Hypothalamus (tissue), 51 donors: ENCODE results near the gene FGFR3.

ENCODE experiments used
- DNase-seq, 51 donors: peaks; one replicate each; lab custom pipeline; 2025; lab: John Stamatoyannopoulos, UW

Gene FGFR3

GRCh38 chr4:1792832-1793495 is at the start of gene FGFR3:
FGFR3 (plus strand) TSS chr4:1793293; CDS start chr4:1793935, 642 bp downstream.
- DNase-seq = peak in 12 of 51 donors; percentile 29 to 66 (median 43)

DNA sequence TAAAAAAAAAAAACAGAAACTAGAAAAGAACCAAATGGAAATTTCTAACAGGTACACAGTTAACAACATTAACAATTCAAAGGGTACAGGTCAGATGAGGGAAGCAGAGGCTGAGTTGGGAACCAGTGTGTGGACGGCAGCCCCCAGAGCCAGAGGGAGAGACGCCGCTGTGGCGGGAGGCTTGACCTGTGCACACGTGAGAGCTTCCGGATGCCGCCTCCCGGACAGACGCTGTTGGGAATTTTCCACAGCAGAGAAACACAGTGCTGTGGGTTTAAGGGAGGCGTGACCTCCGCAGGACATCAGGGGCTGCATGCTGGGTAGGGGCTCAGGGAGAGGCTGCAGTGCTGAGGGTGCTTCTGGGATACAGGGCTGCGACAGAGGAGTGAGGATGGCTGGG is 49.5 kb upstream of the FGFR3 start:
- no peak for DNase-seq

GRCh38 chr4:1743975-1744374 is 49.1 kb upstream of the FGFR3 start:
- no peak for DNase-seq

- no peak for DNase-seq
These were observed 48.5 kb upstream of the FGFR3 start for GRCh38 chr4:1744552-1744951.

DNA sequence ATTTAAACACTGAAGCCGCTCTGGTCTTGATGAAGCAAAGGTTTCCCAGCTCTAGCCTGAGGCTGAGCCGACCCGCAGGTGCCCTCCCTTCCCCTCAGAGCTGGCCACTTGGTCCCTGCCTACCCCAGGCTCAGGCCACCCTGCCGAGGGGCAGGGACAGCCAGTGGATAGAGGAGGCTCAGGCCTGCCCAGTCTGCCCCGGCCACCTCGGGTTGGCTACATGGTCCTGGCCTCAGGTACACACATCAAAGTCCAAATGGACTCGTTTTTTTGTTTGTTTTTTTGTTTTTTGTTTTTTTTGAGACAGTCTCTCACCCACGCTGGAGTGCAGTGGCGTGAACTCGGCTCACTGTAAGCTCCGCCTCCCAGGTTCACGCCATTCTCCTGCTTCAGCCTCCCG is 47.9 kb upstream of the FGFR3 start:
- DNase-seq = no peak

DNA sequence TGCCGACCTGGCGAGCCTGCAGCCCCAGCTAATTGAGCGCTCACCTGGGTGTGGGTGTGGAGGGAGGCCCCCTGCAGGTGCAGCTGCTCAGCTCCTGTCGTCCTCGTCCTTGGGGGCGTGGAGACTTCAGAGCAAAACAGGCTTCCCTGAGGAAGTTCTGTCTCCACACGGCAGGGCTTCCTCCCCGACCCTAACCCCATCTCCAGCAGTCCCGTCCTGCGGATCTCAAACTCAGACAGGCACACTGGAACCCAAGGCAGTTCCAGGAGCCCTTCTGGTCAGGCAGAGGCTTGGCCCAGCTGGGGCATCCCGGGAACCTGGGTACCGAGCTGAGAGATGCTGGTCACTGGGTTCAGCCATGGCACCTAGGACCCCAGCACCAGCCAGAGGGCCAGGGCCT is 47.4 kb upstream of the FGFR3 start:
- no peak for DNase-seq

GRCh38 chr4:1746265-1746691 is 46.8 kb upstream of the FGFR3 start:
- DNase-seq = peak in 36 of 51 donors; percentile 13 to 75 (median 38)

GRCh38 chr4:1746919-1747602 is 46.0 kb upstream of the FGFR3 start:
- DNase-seq = peak in 28 of 51 donors; percentile 19 to 81 (median 48)

DNA sequence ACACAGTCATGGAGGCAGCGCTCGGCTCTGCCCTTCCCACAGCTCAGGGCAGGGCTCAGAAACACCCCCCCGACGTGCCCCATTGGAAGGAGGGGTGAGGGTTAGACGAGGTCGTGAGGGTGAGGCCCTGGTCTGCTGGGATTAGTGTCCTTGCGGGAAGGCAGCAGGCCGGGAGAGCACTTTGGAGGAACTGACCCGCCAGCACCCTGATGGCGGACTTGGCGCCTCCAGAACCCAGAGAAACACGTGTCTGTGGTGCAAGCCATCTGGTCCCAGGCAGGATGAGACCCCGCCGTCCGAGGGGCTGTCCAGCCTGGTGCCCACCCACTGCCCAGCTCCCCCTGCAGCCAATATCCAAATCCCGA is 45.5 kb upstream of the FGFR3 start:
- DNase-seq = no peak

- peak in 41 of 51 donors; percentile 11 to 81 (median 46) for DNase-seq
These were observed 44.6 kb upstream of the FGFR3 start for GRCh38 chr4:1748465-1748995.

DNA sequence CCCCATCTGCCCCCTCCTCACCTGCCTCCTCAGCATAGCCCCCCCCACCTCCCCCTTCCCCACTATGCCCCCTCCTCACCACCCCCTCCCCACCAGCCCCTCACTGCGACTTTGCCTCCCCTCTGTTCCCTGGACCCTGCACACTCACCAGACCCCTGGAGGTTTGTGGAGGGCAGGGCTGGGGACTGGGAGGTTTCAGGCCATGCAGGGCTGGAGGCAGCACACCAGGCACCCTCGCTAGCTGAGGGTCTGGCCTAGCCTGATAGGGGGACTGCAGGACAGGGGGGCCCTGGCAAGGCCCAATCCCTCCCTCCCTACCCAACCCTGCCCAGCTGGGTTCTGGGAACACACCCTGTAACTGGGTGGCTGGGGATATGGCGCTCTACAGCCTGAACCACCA is 43.7 kb upstream of the FGFR3 start:
- DNase-seq = no peak

GRCh38 chr4:1749826-1750225 is 43.3 kb upstream of the FGFR3 start:
- no peak for DNase-seq

- no peak for DNase-seq
These were observed 42.5 kb upstream of the FGFR3 start for GRCh38 chr4:1750381-1751154.

DNA sequence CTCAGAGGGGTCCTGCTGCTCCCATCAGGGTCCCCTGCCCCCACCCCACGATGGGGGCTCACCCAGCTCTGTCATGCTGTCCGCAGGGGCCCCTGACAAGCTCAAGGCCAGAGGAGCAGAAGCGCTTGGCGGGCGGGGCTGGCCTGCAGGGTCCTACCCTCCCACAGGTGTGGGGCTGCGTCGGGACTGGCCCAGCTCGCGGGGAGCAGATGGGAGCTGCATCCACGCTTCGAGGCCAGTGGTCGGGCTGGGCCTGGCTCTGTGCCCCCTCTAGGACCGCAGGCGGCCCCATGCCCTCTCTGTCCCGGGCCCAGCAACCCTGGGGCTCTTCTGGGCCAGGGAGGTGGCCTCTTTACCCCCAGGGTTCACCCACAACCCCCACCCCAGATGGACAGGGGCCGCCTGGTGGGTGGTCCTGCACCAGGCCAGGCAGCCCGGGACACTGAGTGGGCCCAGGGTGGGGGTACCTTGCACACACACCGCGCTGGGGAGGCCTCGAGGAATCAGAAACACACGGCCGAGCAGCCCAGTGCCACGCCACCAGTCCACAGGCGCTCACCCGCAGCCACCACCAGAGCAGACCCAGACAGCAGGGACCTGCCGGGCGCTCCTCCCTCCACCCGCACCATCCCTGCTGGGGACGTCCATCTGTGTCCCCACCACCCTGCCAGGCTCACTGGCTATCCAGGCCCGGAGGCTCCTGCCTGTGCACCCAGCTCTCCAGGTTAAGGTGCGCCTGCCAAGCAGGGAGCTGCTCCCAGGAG is 41.8 kb upstream of the FGFR3 start:
- no peak for DNase-seq

- DNase-seq = no peak
These were observed 41.2 kb upstream of the FGFR3 start for GRCh38 chr4:1751919-1752283.

- no peak for DNase-seq
These were observed 40.6 kb upstream of the FGFR3 start for GRCh38 chr4:1752284-1753041.

GRCh38 chr4:1753294-1753696 is 39.8 kb upstream of the FGFR3 start:
- no peak for DNase-seq

DNA sequence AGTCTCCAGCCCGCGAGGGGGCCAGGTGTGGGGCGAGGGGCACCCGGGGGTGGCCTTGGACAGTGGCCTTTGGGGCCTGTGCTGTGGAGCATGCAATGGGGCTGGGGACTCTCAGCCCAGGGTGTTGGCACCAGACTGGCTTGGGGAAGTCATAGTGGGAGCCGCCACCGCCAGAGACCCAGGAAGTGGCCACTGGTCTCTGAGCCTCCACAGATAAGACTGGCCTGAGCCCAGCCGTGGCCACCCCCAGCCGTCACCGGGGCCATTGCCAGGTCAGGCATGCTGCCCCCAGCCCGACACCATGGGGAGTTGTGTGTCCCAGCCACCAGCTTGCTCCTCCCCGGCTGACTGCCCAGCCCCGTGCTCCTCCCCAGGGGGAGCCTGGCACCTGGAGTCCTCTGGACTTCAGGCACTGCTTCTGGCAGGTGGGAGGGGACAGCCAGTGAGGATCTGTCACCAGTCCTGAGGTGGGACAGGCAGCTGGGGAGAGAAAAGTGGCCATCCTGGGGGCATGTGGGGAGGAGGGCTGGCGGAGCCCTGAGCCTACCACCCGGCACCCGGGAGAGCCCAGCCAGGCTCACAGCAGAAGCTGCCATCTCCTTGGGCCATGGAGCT is 39.3 kb upstream of the FGFR3 start:
- no peak for DNase-seq

- no peak for DNase-seq
These were observed 38.8 kb upstream of the FGFR3 start for GRCh38 chr4:1754336-1754735.

GRCh38 chr4:1755297-1755696 is 37.8 kb upstream of the FGFR3 start:
- no peak for DNase-seq
